Kidney epithelial cell (primary cell): ENCODE results near the gene FGF2. TPM values are rescaled to one million over a fixed set of nuclear protein-coding genes. Genes with fewer than 3 reads are reported as not detected.

Source experiments
- DNase-seq: peaks from one replicate; pipeline ENCODE4 v3.0.0-alpha.2; 2010; ENCODE audit warnings: low read depth
- H3K27me3 ChIP-seq: 2 replicates; pipeline ENCODE4 v1.6.0; 2011; ENCODE audit warnings: low read length; ENCODE audit not compliant: control insufficient read depth, insufficient read depth
- H3K36me3 ChIP-seq: 2 replicates; pipeline ENCODE4 v1.5.1; 2011; ENCODE audit warnings: low read length; ENCODE audit not compliant: control insufficient read depth, insufficient read depth
- H3K4me3 ChIP-seq: 2 replicates; pipeline ENCODE4 v1.5.1; 2011; ENCODE audit warnings: low read depth, mild to moderate bottlenecking, control low read depth, low read length
- CTCF ChIP-seq: IDR thresholded peaks from 2 replicates; pipeline ENCODE4 v1.5.1; 2011; ENCODE audit warnings: mild to moderate bottlenecking, moderate library complexity, low read length, control low read depth, inconsistent platforms; ENCODE audit not compliant: insufficient read depth, poor library complexity, severe bottlenecking
- total RNA-seq: library from RNA; depleted of rRNA; stranded (reverse); fragments of >200 nt; gene quantifications from 2 replicates; pipeline ENCODE4 v1.2.3, GENCODE V29; 2015

Gene FGF2
- total RNA-seq, 1 donor from 2014 or later = 29.4 TPM

- Histone ChIP-seq H3K36me3 (no peaks in the 10 kb centered on the region), H3K27me3 (no peaks in the 10 kb centered on the region), H3K4me3 (no peak overlapping the region)
- no peak for DNase-seq
- no peak for TF ChIP-seq CTCF
Measured at GRCh38 chr4:122901247-122902010, 74.8 kb downstream of the FGF2 start.

GRCh38 chr4:122903766-122904288, 77.2 kb downstream of the FGF2 start:
- Histone ChIP-seq H3K36me3 (no peaks in the 10 kb centered on the region), H3K4me3 (no peak overlapping the region), H3K27me3 (no peaks in the 10 kb centered on the region)
- TF ChIP-seq CTCF = no peak
- DNase-seq = no peak

GRCh38 chr4:122906859-122907305, 80.3 kb downstream of the FGF2 start:
- Histone ChIP-seq H3K4me3 (no peak overlapping the region), H3K36me3 (no peaks in the 10 kb centered on the region), H3K27me3 (no peaks in the 10 kb centered on the region)
- no peak for TF ChIP-seq CTCF
- no peak for DNase-seq

GRCh38 chr4:122908223-122908622, 81.6 kb downstream of the FGF2 start:
- Histone ChIP-seq H3K4me3 (no peak overlapping the region), H3K36me3 (no peaks in the 10 kb centered on the region), H3K27me3 (no peaks in the 10 kb centered on the region)
- no peak for TF ChIP-seq CTCF
- DNase-seq = no peak

- peaks cover 1% of the 10 kb centered on the region for H3K36me3 ChIP-seq
- no peak for DNase-seq
Measured at GRCh38 chr4:122909683-122910082, 83.1 kb downstream of the FGF2 start.

More at GRCh38 chr4:122909683-122910082, 83.1 kb downstream of the FGF2 start:
- H3K27me3 ChIP-seq = no peaks in the 10 kb centered on the region
- no peak overlapping the region for H3K4me3 ChIP-seq
- no peak for TF ChIP-seq CTCF
